ENCODE data around the gene MYCN.

DNA sequence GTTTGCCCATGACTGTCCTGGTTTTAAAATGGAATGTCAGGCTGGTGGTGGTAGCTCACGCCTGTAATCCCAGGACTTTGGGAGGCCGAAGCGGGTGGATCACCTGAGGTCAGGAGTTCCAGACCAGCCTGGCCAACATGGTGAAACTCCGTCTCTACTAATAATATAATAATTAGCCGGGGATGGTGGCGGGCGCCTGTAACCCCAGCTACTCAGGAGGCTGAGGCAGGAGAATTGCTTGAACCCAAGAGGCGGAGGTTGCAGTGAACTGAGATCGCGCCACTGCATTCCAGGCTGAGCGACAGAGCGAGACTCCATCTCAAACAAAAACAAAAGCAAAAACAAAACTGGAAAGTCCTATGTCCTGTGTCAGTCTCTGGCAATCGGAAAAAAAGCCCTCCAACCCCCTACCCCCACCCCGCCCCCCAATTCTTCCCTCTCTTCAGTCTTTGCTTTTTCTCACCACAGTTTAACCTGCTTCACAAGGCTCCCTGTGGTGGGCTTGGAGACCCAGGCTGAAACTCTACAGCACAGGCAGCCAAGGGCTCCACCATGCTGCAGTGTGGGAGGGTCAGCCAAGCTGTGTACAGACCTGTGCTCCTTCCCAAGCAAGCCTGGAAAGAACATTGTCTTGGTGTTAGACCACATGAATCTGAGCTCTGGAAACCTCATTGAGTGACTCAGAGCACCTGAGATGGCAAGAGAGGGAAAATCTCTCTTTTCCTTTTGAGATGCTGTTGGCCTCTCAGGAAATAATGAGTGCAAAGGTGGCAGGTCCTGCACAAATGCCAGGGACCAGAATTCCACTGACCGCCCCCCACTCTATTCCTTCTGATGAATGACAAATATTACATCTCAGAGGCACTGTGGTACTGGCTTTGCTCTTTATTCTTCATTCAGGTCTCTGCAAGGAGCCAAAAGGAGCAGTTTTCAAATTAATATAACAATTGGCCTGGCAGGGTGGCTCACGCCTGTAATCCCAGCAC is 16.7 kb downstream of the MYCN start:
- no peak for TF ChIP-seq POLR2A (IDR thresholded peaks at IDR 0.05; ENCODE audit: low read depth, low read length)
- TF ChIP-seq TAF1 (IDR thresholded peaks at IDR 0.05; ENCODE audit: borderline replicate concordance, low read depth, low read length): no peak
- no peak for TF ChIP-seq POLR2AphosphoS5 (IDR thresholded peaks at IDR 0.05; ENCODE audit: low read depth, low read length)

Measured in GM12892 (cell line).